CD4-positive, alpha-beta T cell treated with Interleukin-2 at 100 ng/mL for 4 hours (primary cell): Measurements from ENCODE around the gene KLF15.

Experiments used
- DNase-seq: peaks from one replicate; pipeline ENCODE4 v3.0.0-alpha.2; 2020; ENCODE audit warnings: low spot score

Gene KLF15

GRCh38 chr3:126320517-126321293, 36.5 kb downstream of the KLF15 start:
- DNase-seq = no peak

GRCh38 chr3:126319701-126320295, 37.4 kb downstream of the KLF15 start:
- DNase-seq = no peak

GRCh38 chr3:126317029-126317996, 39.9 kb downstream of the KLF15 start:
- no peak for DNase-seq

GRCh38 chr3:126316501-126316939, 40.7 kb downstream of the KLF15 start:
- no peak for DNase-seq

GRCh38 chr3:126316031-126316461, 41.2 kb downstream of the KLF15 start:
- no peak for DNase-seq

- no peak for DNase-seq
Observed at GRCh38 chr3:126314790-126315658, 42.2 kb downstream of the KLF15 start.

GRCh38 chr3:126314305-126314789, 42.9 kb downstream of the KLF15 start:
- no peak for DNase-seq

GRCh38 chr3:126313580-126314304, 43.5 kb downstream of the KLF15 start:
- no peak for DNase-seq

GRCh38 chr3:126313166-126313565, 44.0 kb downstream of the KLF15 start:
- no peak for DNase-seq

- no peak for DNase-seq
Observed at GRCh38 chr3:126312341-126312740, 44.9 kb downstream of the KLF15 start.

- no peak for DNase-seq
Observed at GRCh38 chr3:126311338-126311978, 45.8 kb downstream of the KLF15 start.

GRCh38 chr3:126310816-126311215, 46.4 kb downstream of the KLF15 start:
- no peak for DNase-seq

- no peak for DNase-seq
Observed at GRCh38 chr3:126309861-126310655, 47.1 kb downstream of the KLF15 start.

GRCh38 chr3:126309165-126309564, 48.0 kb downstream of the KLF15 start:
- DNase-seq = no peak

- no peak for DNase-seq
Observed at GRCh38 chr3:126308394-126309125, 48.6 kb downstream of the KLF15 start.

GRCh38 chr3:126307591-126308393, 49.4 kb downstream of the KLF15 start:
- no peak for DNase-seq

- DNase-seq = no peak
Observed at GRCh38 chr3:126306888-126307482, 50.2 kb downstream of the KLF15 start.
